Measurements from ENCODE around the gene USP10.

The USP10 gene

GRCh38 chr16:84823926-84824325, 124.1 kb downstream of the USP10 start:
- Histone ChIP-seq H3K9me3 (replicated peaks; ENCODE audit: low read length) (no peaks in the 10 kb centered on the region), H3K4me1 (ENCODE audit: control insufficient read depth, insufficient read depth, low read length) (peaks cover 74% of the 10 kb centered on the region), H3K4me2 (ENCODE audit: low read length) (no peak overlapping the region), H3K27me3 (ENCODE audit: control insufficient read depth, insufficient read depth, low read length) (no peaks in the 10 kb centered on the region), H3K4me3 (ENCODE audit: low read length) (no peak overlapping the region), H3K9ac (ENCODE audit: low read depth, low read length) (no peak overlapping the region), H3K36me3 (ENCODE audit: insufficient read depth, low read length) (no peaks in the 10 kb centered on the region)

GRCh38 chr16:84825896-84826557, 126.2 kb downstream of the USP10 start:
- peak overlapping the region; percentile 38 for H3K4me2 ChIP-seq (ENCODE audit: low read length)
- peak overlapping the region; percentile 85 for H3K9ac ChIP-seq (ENCODE audit: low read depth, low read length)
- H3K4me1 ChIP-seq (ENCODE audit: control insufficient read depth, insufficient read depth, low read length): peaks cover 78% of the 10 kb centered on the region
- H3K4me3 ChIP-seq (ENCODE audit: low read length): no peak overlapping the region
- H3K9me3 ChIP-seq (replicated peaks; ENCODE audit: low read length): no peaks in the 10 kb centered on the region
- no peaks in the 10 kb centered on the region for H3K27me3 ChIP-seq (ENCODE audit: control insufficient read depth, insufficient read depth, low read length)
- H3K36me3 ChIP-seq (ENCODE audit: insufficient read depth, low read length): no peaks in the 10 kb centered on the region

GRCh38 chr16:84826558-84826941, 126.8 kb downstream of the USP10 start:
- Histone ChIP-seq H3K4me2 (ENCODE audit: low read length) (peak overlapping the region; percentile 38), H3K27me3 (ENCODE audit: control insufficient read depth, insufficient read depth, low read length) (no peaks in the 10 kb centered on the region), H3K4me3 (ENCODE audit: low read length) (no peak overlapping the region), H3K9ac (ENCODE audit: low read depth, low read length) (peak overlapping the region; percentile 85), H3K4me1 (ENCODE audit: control insufficient read depth, insufficient read depth, low read length) (peaks cover 78% of the 10 kb centered on the region), H3K9me3 (replicated peaks; ENCODE audit: low read length) (no peaks in the 10 kb centered on the region), H3K36me3 (ENCODE audit: insufficient read depth, low read length) (no peaks in the 10 kb centered on the region)

GRCh38 chr16:84827131-84827574, 127.4 kb downstream of the USP10 start:
- Histone ChIP-seq H3K4me2 (ENCODE audit: low read length) (peak overlapping the region; percentile 65), H3K4me1 (ENCODE audit: control insufficient read depth, insufficient read depth, low read length) (peaks cover 78% of the 10 kb centered on the region), H3K9me3 (replicated peaks; ENCODE audit: low read length) (no peaks in the 10 kb centered on the region), H3K4me3 (ENCODE audit: low read length) (no peak overlapping the region), H3K27me3 (ENCODE audit: control insufficient read depth, insufficient read depth, low read length) (no peaks in the 10 kb centered on the region), H3K9ac (ENCODE audit: low read depth, low read length) (peak overlapping the region; percentile 85), H3K36me3 (ENCODE audit: insufficient read depth, low read length) (no peaks in the 10 kb centered on the region)

- Histone ChIP-seq H3K4me3 (ENCODE audit: low read length) (no peak overlapping the region), H3K27me3 (ENCODE audit: control insufficient read depth, insufficient read depth, low read length) (no peaks in the 10 kb centered on the region), H3K36me3 (ENCODE audit: insufficient read depth, low read length) (no peaks in the 10 kb centered on the region), H3K9ac (ENCODE audit: low read depth, low read length) (peak overlapping the region; percentile 85), H3K4me2 (ENCODE audit: low read length) (no peak overlapping the region), H3K9me3 (replicated peaks; ENCODE audit: low read length) (no peaks in the 10 kb centered on the region), H3K4me1 (ENCODE audit: control insufficient read depth, insufficient read depth, low read length) (peaks cover 77% of the 10 kb centered on the region)
These were observed 128.1 kb downstream of the USP10 start for GRCh38 chr16:84827897-84828296.

- Histone ChIP-seq H3K36me3 (ENCODE audit: insufficient read depth, low read length) (no peaks in the 10 kb centered on the region), H3K4me2 (ENCODE audit: low read length) (no peak overlapping the region), H3K4me1 (ENCODE audit: control insufficient read depth, insufficient read depth, low read length) (peaks cover 78% of the 10 kb centered on the region)
These were observed 128.5 kb downstream of the USP10 start for GRCh38 chr16:84828322-84828721.

More at GRCh38 chr16:84828322-84828721, 128.5 kb downstream of the USP10 start:
- Histone ChIP-seq H3K9ac (ENCODE audit: low read depth, low read length) (peak overlapping the region; percentile 85), H3K27me3 (ENCODE audit: control insufficient read depth, insufficient read depth, low read length) (no peaks in the 10 kb centered on the region), H3K4me3 (ENCODE audit: low read length) (no peak overlapping the region), H3K9me3 (replicated peaks; ENCODE audit: low read length) (no peaks in the 10 kb centered on the region)

Data from skeletal muscle satellite cell (primary cell).